WTC11 (cell line): Measurements from ENCODE around the gene CD69.

Source experiments
- CTCF ChIP-seq: fragments of 200-600 bp; IDR thresholded peaks from 2 replicates; pipeline ENCODE4 v1.8.0; 2022; ENCODE audit warnings: antibody characterized with exemption
- ESRRA ChIP-seq: sonication (generic); formaldehyde crosslinking; IDR thresholded peaks from 2 replicates; pipeline ENCODE4 v1.8.1; 2022; ENCODE audit warnings: mild to moderate bottlenecking, missing genetic modification reagents, borderline replicate concordance

- TF ChIP-seq ESRRA (CRISPR knock-in tag) (no peak), CTCF (no peak)
Measured at GRCh38 chr12:9762369-9762768, 1.7 kb upstream of the CD69 start.
